Upper lobe of left lung (tissue), 4 donors: Measurements from ENCODE around the gene IFNL2.

Source experiments
- POLR2A ChIP-seq, 4 donors: fragments of 450-650 bp; IDR thresholded peaks; one replicate each; pipeline ENCODE4 v1.5.1; 2016 to 2017; ENCODE audit warnings: antibody characterized with exemption in 4 of 4, mild to moderate bottlenecking in 2 of 4
- POLR2AphosphoS5 ChIP-seq, 2 donors: sonication (generic); formaldehyde crosslinking; IDR thresholded peaks; one replicate each; pipeline ENCODE4 v1.5.1; 2017; ENCODE audit warnings: antibody characterized with exemption in 2 of 2
- TF ChIP-seq, protein P1 (sequence below), 6 experiments: fragments of 450-650 bp in 4 of 6; fragments of 200-600 bp in 2 of 6; sonication (generic) in 2 of 6; IDR thresholded peaks; one replicate each; pipeline ENCODE4 v1.5.1; 2016 to 2019; ENCODE audit warnings: antibody characterized with exemption in 6 of 6

GRCh38 chr19:39282021-39282420 is 13.8 kb downstream of the IFNL2 start:
- TF ChIP-seq, protein P1, sequence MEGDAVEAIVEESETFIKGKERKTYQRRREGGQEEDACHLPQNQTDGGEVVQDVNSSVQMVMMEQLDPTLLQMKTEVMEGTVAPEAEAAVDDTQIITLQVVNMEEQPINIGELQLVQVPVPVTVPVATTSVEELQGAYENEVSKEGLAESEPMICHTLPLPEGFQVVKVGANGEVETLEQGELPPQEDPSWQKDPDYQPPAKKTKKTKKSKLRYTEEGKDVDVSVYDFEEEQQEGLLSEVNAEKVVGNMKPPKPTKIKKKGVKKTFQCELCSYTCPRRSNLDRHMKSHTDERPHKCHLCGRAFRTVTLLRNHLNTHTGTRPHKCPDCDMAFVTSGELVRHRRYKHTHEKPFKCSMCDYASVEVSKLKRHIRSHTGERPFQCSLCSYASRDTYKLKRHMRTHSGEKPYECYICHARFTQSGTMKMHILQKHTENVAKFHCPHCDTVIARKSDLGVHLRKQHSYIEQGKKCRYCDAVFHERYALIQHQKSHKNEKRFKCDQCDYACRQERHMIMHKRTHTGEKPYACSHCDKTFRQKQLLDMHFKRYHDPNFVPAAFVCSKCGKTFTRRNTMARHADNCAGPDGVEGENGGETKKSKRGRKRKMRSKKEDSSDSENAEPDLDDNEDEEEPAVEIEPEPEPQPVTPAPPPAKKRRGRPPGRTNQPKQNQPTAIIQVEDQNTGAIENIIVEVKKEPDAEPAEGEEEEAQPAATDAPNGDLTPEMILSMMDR (IDR thresholded peaks at IDR 0.05), result no peak
- no peak for TF ChIP-seq POLR2A (IDR thresholded peaks at IDR 0.05)
- no peak for TF ChIP-seq POLR2AphosphoS5 (IDR thresholded peaks at IDR 0.05)
